IMR-90 (cell line): ENCODE data around the gene SOBP. TPM values are rescaled to one million over a fixed set of nuclear protein-coding genes. Genes with fewer than 3 reads are reported as not detected.

Source experiments
- polyA plus RNA-seq, 3 experiments: library from polyadenylated mRNA; depleted of rRNA; stranded (reverse); fragments of >200 nt; gene quantifications; 2 replicates each; pipeline ENCODE4 v1.2.3, GENCODE V29; 2012; ENCODE audit warnings: low replicate concordance in 1 of 3
- total RNA-seq: library from RNA; depleted of rRNA; stranded (reverse); fragments of >200 nt; gene quantifications from 2 replicates; pipeline ENCODE4 v1.2.3, GENCODE V29; 2012; rRNA removed

SOBP gene
- total and polyA plus RNA-seq, 2 of the 4 experiments (the other 2 are of a cell fraction): 0.60 to 0.72 TPM

Other genes starting within 250 kb of the SOBP start
- gene PDSS2, start 30.6 kb upstream of the SOBP start, total RNA-seq: 8.6 and 8.9 TPM in 2 replicates
- gene PDSS2, start 30.6 kb upstream of the SOBP start, polyA plus RNA-seq (2012; rRNA removed): 9.2 and 10.1 TPM in 2 replicates